ENCODE data around the gene RHOT2. TPM values are rescaled to one million over a fixed set of nuclear protein-coding genes. Genes with fewer than 3 reads are reported as not detected.

The RHOT2 gene
- total and polyA plus RNA-seq, 9 of the 15 experiments (the other 6 are each of a cell fraction or from before 2014, with no cell fraction given), result 5.0 to 373 (median 112) TPM

GRCh38 chr16:674968-675883, 7.3 kb downstream of the RHOT2 start, which contains the start of gene RHBDL1 (continued):
- TF ChIP-seq NRF1 (conservative IDR thresholded peaks at IDR 0.05 in 1 of 2, IDR thresholded peaks at IDR 0.05 in 1 of 2), result peak; percentile 45 to 53
- TF ChIP-seq, protein P1, sequence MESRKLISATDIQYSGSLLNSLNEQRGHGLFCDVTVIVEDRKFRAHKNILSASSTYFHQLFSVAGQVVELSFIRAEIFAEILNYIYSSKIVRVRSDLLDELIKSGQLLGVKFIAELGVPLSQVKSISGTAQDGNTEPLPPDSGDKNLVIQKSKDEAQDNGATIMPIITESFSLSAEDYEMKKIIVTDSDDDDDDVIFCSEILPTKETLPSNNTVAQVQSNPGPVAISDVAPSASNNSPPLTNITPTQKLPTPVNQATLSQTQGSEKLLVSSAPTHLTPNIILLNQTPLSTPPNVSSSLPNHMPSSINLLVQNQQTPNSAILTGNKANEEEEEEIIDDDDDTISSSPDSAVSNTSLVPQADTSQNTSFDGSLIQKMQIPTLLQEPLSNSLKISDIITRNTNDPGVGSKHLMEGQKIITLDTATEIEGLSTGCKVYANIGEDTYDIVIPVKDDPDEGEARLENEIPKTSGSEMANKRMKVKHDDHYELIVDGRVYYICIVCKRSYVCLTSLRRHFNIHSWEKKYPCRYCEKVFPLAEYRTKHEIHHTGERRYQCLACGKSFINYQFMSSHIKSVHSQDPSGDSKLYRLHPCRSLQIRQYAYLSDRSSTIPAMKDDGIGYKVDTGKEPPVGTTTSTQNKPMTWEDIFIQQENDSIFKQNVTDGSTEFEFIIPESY (CRISPR knock-in tag; IDR thresholded peaks at IDR 0.05), result peak; percentile 37; the same call in 1 of the 2 replicates
- TF ChIP-seq ZNF609 (CRISPR knock-in tag; IDR thresholded peaks at IDR 0.05; ENCODE audit: borderline replicate concordance), result no peak
- TF ChIP-seq HDGF (IDR thresholded peaks at IDR 0.05), result peak; percentile 88
- no peak for TF ChIP-seq NONO (IDR thresholded peaks at IDR 0.05; ENCODE audit: low read depth in 2 of 2, low read length in 1 of 2)
- no peak for TF ChIP-seq ZBTB11 (CRISPR knock-in tag; IDR thresholded peaks at IDR 0.05)
- peak; percentile 94 for TF ChIP-seq HDAC2 (IDR thresholded peaks at IDR 0.05)

Data from K562 (cell line).